Panc1 (cell line): ENCODE measurements around the gene CST11.

Experiments used
- CTCF ChIP-seq: fragments of 450-650 bp; IDR thresholded peaks from 2 replicates; pipeline ENCODE4 v1.5.1; 2017; ENCODE audit warnings: mild to moderate bottlenecking
- POLR2AphosphoS5 ChIP-seq: IDR thresholded peaks from 2 replicates; pipeline ENCODE4 v1.6.1; 2012; ENCODE audit warnings: mild to moderate bottlenecking, low read depth, low read length, moderate library complexity
- REST ChIP-seq, 2 experiments: IDR thresholded peaks; 2 replicates each; pipeline ENCODE4 v1.6.1; 2011 to 2012; ENCODE audit warnings: low read depth in 2 of 2, control low read depth in 1 of 2, low read length in 1 of 2, mild to moderate bottlenecking in 1 of 2, moderate library complexity in 1 of 2; ENCODE audit not compliant: insufficient read depth in 1 of 2
- SIN3A ChIP-seq: IDR thresholded peaks from 2 replicates; pipeline ENCODE4 v1.6.1; 2012; ENCODE audit warnings: low read depth, mild to moderate bottlenecking, low read length, moderate library complexity, borderline replicate concordance; ENCODE audit not compliant: insufficient read depth

GRCh38 chr20:23456409-23456808 is 3.7 kb upstream of the CST11 start:
- TF ChIP-seq REST (IDR thresholded peaks at IDR 0.05; ENCODE audit: insufficient read depth in 1 of 2, low read depth in 2 of 2, low read length in 1 of 2) (no peak), POLR2AphosphoS5 (no peak), CTCF (no peak), SIN3A (no peak)
